GM20431 (cell line): Measurements from ENCODE around the gene LOX.

Experiments used
- in situ Hi-C: fragments of 300-500 bp; cut with MseI, MboI; formaldehyde crosslinking; loops from one replicate; pipeline ENCODE4 v1.15.0; 2020; ENCODE audit warnings: low sequenced_read_pairs; ENCODE audit not compliant: unreplicated experiment

LOX gene

GRCh38 chr5:122056913-122057312, 21.1 kb downstream of the LOX start:
- in situ Hi-C loops = no loop called here

DNA sequence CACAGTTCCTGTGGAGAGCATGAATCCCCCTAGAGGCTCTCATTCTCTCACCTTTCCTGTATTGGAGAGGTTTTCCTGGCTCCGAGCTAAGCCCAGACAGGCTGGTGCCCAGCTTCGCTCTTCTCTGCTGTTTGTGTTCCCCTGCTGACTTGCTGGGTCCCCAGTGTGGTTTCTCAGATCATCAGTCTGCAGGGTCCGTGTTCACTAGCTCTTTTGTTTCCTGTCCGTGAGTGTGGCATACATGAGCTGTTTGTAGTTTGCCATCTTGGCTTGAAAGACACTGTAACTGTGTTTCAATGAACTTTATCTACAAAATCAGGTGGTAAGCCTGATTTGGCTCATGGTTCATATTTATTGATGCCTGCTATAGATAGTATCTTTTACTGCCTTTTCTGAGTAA, 23.8 kb downstream of the LOX start:
- in situ Hi-C loops = no loop called here

- in situ Hi-C loops = no loop called here
Observed at GRCh38 chr5:122053181-122054109, 24.6 kb downstream of the LOX start.

DNA sequence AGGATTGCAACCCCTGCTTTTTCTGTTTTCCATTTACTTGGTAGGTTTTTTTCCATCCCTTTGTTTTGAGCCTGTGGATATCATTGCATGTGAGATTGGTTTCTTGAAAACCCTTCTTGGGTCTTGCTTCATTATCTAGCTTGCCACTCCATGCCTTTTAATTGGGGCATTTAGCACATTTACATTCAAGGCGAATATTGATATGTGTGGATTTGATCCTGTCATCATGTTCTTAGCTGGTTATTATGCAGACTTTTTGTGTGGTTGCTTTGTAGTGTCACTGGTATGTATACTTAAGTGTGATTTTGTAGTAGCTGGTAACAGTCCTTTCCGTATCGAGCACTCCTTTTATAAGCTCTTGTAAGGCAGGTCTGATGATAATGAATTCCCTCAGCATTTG, 26.5 kb downstream of the LOX start:
- in situ Hi-C loops = no loop called here

DNA sequence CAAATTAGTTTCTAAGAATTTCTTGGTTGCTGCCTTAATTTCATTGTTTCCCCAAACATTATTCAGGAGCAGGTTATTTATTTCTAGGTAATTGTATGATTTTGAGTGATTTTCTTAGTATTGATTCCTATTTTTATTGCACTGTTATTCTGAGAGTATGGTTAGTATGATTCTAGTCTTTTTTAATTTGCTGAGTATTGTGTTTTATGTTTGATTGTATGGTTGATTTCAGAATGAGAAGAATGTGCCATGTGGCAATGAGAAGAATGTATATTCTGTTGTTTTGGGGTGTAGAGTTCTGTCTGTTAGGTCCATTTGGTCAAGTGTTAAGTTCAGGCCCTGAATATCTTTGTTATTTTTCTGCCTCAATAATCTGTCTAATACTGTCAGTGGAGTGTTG, 27.1 kb downstream of the LOX start:
- in situ Hi-C loops = no loop called here

DNA sequence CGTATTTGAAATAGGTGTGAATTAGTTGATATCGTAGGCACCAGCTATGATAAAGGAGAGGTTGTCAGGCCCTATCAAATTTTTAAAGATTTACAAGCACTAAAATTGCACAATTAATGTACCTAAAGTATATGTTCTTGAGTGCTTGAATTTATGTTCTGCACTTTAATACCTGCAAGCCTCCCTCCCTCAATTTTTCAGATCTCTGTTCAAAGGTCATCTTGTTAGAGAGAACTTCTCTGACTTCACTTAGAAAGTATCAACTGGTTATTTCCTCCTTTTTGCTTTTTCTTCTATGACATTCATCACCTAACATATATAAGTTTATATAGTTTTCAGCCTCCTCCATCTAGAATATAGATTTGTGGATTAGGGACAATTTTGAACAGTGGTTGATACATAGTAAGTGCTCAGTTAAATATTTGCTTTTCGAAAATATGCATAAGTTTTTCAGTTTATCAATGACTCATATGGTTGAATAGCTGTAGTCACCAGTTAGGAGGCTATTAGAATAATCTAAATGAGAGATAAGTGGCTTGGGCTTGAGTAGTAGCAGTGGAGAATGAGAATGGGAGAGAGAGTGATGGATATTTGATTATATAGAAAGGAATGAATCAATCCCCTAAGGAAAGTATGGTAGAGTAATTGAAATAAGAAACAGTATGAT, 37.3 kb downstream of the LOX start:
- in situ Hi-C loops = no loop called here

DNA sequence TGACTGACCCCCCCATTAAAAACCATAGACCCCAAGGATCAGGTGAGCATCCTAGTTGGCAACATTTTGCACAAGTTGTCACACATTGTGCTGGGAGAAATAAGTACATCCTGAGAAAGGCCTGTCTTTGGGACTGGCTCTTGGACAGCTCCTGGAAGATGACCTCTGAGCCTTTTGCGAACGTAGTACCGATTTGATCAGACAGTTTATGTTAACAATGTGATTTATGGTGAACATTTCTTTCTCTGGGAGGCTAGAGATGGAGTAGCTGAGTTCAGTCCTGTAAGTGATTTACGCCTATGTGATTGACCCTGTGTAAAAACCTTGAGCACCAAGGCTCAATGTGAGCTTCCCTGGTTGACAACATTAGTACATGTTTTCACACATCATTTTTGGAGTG, 41.7 kb downstream of the LOX start:
- in situ Hi-C loops = no loop called here

DNA sequence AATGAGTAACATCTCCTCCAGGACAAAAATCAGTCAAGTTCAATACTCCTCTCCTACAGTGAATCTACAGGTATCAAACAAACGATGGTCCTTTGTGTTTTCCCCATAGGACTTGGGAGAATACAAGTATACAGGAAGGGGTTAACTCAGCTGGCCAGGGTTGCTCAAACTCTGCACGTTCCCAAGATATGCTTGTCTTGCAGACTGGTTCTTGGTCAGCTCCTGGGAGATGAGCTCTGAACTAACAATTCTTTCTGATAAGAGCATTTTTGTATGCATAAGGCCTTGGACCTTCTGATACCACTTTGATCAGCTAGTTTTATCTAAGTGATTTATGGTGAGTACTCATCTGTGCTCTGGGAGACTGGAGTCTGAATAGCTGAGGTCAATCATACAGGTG, 42.1 kb downstream of the LOX start:
- in situ Hi-C loops = no loop called here

GRCh38 chr5:122031836-122032235, 46.2 kb downstream of the LOX start:
- in situ Hi-C loops = no loop called here

GRCh38 chr5:122030251-122030650, 47.8 kb downstream of the LOX start:
- in situ Hi-C loops = no loop called here

GRCh38 chr5:122029818-122030217, 48.2 kb downstream of the LOX start:
- in situ Hi-C loops = no loop called here

DNA sequence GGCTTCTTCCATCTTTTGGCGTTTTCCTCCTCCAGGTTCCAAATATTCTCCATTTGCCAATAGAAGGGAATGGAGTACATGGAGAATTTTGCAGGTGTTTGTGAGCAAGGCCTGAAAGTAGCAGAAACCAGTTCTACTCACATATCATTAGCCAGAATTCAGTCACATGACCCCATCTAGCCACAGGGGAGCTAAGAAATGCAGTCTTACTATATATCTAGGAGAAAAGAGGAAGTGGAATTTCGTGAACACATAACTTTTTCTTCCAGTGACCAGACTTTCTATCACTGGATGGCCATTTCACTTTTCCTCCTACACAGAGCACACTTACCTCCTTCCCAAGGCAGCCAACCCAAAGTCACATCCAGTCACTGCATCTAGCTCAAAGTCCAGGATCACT, 55.1 kb downstream of the LOX start:
- in situ Hi-C loops = no loop called here

DNA sequence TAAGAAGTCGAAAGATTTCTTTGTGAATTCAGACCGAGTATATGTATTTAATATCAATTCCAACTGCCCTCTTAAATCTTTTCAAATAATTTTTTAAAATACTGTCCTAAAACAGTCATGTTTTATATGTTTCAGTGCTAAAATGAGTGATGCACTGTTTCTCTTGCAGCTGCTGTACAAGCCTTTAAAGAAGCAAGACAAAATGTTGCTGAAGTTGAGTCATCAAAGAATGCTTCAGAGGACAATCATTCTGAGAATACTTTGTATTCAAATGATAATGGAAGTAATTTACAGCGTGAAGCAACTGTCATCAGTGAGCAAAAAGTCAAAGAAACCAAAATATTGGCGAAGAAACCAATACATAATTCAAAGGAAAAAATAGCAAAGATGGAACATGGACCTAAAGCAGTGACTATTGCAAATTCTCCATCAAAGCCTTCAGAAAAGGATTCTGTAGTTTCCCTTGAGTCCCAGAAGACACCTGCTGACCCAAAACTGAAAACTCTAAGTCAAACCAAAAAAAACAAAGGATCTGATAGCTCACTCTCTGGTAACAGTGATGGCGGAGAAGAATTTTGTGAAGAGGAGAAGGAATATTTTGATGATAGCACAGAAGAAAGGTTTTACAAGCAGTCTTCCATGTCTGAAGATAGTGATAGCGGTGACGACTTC, 58.0 kb downstream of the LOX start:
- in situ Hi-C loops = no loop called here

DNA sequence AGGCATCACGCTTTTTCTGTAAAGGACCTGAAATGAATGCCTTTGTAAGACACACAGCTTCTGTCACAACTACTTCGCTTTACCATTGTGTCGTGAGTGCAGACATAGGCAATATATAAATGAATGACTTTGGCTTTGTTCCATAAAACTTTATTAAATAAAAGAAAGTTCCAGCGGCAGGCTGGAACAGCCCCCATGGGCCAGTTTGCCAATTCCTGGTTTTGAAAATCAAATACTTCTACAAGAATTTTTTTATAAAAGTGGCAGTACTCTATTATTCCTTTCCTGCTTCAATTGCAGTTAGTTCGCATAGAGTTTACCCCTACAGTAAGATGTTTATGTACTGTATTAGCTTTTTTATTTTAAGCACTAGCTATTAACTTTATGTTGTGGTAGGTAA, 62.6 kb downstream of the LOX start:
- in situ Hi-C loops = no loop called here

GRCh38 chr5:122014236-122014935, 63.7 kb downstream of the LOX start:
- in situ Hi-C loops = no loop called here
